Measurements from ENCODE around the gene NR5A1.

NR5A1 gene

GRCh38 chr9:124498040-124498439 lies 9.2 kb downstream of the NR5A1 start:
- DNase-seq: no peak

- DNase-seq: no peak
Measured at GRCh38 chr9:124497441-124497840, 9.8 kb downstream of the NR5A1 start.

GRCh38 chr9:124496463-124496862 lies 10.7 kb downstream of the NR5A1 start:
- no peak for DNase-seq

- no peak for DNase-seq
Measured at GRCh38 chr9:124496075-124496449, 11.1 kb downstream of the NR5A1 start.

- no peak for DNase-seq
Measured at GRCh38 chr9:124495126-124496074, 11.8 kb downstream of the NR5A1 start.

GRCh38 chr9:124493794-124494479 lies 13.3 kb downstream of the NR5A1 start:
- DNase-seq: no peak

- DNase-seq: no peak
Measured at GRCh38 chr9:124493218-124493617, 14.0 kb downstream of the NR5A1 start.

GRCh38 chr9:124492818-124493217 lies 14.4 kb downstream of the NR5A1 start:
- DNase-seq: no peak

GRCh38 chr9:124491049-124491975 lies 15.9 kb downstream of the NR5A1 start:
- DNase-seq: no peak

GRCh38 chr9:124490004-124490403 lies 17.2 kb downstream of the NR5A1 start:
- DNase-seq: no peak

GRCh38 chr9:124489222-124489621 lies 18.0 kb downstream of the NR5A1 start:
- DNase-seq: no peak

- DNase-seq: no peak
Measured at GRCh38 chr9:124488641-124489210, 18.5 kb downstream of the NR5A1 start.

- DNase-seq: no peak
Measured at GRCh38 chr9:124487260-124488182, 19.7 kb downstream of the NR5A1 start.

GRCh38 chr9:124486778-124487259 lies 20.4 kb downstream of the NR5A1 start:
- no peak for DNase-seq

- DNase-seq: no peak
Measured at GRCh38 chr9:124485936-124486335, 21.3 kb downstream of the NR5A1 start.

- DNase-seq: no peak
Measured at GRCh38 chr9:124485201-124485600, 22.0 kb downstream of the NR5A1 start.

- no peak for DNase-seq
Measured at GRCh38 chr9:124483481-124483880, 23.7 kb downstream of the NR5A1 start.

- DNase-seq: no peak
Measured at GRCh38 chr9:124482431-124483031, 24.7 kb downstream of the NR5A1 start.

- DNase-seq: no peak
Measured at GRCh38 chr9:124481115-124481514, 26.1 kb downstream of the NR5A1 start.

GRCh38 chr9:124480621-124480981 lies 26.6 kb downstream of the NR5A1 start:
- DNase-seq: no peak
